HG03571 (cell line): ENCODE results near the gene SLC35E1.
"Not testable (repeated sequence)": the region's sequence is repeated elsewhere in the genome, so short reads cannot be mapped to it uniquely, and the experiment has no call there.

Experiments used
- ATAC-seq: cut with Tn5 transposase; IDR thresholded peaks from one replicate; pipeline ENCODE4 v1.9.1; 2021; ENCODE audit not compliant: unreplicated experiment

Gene SLC35E1

DNA sequence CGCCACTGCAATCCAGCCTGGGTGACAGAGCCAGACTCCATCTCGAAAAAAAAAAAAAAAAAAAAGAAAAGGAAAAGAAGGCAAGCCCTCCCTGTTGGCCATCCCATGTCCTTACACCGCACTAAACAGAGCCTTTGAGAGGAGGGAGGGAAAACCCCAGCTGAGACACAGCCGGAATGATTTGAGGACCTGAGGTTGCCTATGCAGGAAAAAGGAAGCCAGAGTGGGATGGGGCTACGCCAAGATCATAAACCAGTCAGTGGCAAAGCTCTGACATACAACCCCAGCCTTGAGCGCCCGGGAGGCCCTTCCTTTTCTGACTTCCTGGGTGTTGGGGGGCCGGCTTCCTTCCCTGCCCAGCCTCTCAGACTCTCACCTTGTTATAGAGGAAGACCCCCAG lies 17.4 kb downstream of the SLC35E1 start:
- ATAC-seq, result no peak

DNA sequence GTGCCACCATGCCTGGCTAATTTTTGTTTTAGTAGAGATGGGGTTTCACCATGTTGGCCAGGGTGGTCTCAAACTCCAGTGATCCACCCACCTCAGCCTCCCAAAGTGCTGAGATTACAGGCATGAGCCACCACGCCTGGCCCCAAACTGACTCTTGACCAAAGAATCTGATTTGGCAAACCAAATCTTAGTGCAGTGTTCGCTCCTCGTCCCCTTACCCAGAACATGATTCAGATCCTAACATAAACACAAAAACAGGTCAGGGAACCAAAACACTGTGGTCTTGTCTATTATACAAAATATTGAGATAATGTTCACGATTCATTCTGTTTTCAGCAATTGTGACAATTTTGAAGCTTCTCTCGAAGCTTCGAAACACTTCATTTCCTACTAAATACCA lies 20.3 kb downstream of the SLC35E1 start:
- ATAC-seq, result not testable (repeated sequence)

GRCh38 chr19:16548956-16549355 lies 23.3 kb downstream of the SLC35E1 start:
- ATAC-seq, result no peak

GRCh38 chr19:16544473-16545231 lies 27.6 kb downstream of the SLC35E1 start:
- ATAC-seq, result no peak

- not testable (repeated sequence) for ATAC-seq
Measured at GRCh38 chr19:16543734-16544133, 28.5 kb downstream of the SLC35E1 start.

DNA sequence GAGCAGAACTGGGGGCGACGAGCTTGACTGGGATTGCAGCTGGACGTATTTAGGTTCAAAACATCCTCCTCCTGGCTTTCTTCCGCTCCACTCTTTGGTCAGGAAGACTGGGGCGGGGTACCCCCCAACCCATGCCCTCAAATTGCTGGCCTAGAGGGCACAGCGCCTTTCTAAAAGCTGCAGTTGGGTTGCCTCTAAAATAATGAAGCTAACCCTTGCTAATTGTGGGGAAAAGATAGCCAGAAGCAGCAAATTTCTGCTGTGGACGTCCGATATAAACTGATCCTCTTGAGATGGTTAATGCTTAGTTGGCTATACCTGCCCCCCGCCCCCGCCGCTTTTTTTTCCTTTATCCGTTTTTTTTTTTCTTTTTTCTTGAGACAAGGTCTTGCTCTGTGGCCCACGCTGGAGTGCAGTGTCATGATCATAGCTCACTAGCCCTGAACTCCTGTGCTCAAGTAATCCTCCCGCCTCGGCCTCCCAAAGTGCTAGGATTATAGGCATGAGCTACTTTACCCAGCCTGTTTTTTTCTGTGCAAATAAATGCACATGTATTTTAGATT lies 29.2 kb downstream of the SLC35E1 start:
- ATAC-seq, result no peak

DNA sequence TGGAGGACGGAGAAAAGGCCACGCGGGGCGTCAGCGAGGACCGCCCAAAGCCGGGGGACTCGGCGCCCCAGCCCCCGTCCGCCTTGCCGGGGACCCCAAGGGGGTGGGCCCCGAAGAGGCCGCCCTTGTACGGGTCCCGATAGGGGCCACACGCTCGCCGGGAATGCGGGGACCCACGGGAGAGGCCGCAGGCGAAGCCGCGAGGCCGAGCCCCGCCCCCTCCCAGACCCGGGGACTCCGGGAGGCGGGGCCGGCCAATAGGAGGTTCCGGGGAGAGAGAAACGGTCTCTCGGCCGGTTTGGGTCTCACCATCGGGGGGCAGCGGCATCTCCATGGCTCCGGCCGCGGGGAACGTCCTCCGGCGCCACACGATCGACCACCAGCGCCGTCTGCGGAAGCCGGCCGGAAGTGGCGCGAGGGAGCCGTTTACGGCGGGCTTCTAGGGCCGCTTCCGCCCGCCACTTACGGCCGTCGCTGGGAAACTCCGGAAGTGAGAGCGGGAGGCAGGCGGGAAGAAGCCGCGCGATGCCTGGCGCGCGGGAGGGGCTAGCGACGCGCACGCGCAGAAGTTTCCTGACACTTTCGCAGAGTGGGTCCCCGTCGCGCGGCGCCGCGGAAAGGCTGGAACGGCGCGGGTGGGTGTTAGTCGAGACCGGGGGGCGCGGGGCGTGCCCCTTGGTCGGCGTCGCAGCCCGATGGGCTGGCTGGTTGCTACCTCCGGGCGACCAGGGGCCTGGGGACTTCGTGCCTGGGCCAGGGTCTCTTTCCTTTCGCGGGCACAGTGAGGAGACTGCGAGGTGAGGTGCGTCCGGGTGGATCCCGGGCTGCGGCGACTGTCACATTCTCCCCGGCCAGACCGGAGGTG lies 29.9 kb downstream of the SLC35E1 start, which contains the start of gene CHERP:
CHERP (minus strand) TSS at position 393 of the 865 bp plus-strand sequence; CDS start at position 334, 59 bp downstream.
- peak; percentile 57 for ATAC-seq

DNA sequence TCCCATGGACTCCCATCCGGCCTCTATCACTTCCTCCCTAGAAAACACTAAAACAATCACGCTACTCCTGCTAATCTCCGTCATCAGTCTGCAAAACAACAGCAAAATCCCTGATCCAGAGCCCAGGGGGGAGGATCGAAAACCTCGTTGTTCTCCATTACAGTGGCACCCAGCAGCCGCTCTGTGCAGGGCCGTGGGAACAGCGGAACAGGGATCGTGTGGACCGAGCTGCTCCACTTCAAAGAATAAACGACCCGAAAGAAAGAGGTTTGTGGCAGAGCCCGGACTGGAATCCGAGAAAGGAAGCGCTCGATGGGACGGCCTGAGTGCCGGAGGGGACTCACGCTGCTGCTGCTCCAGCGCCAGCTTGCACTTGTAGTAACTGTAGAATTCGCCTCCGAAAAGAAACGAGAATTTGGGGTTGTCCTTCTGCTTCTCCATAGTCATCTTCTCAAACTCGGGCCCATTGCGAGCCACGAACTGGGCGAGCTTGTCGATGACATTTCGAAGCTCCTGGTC lies 30.6 kb downstream of the SLC35E1 start:
- ATAC-seq, result peak; percentile 8

DNA sequence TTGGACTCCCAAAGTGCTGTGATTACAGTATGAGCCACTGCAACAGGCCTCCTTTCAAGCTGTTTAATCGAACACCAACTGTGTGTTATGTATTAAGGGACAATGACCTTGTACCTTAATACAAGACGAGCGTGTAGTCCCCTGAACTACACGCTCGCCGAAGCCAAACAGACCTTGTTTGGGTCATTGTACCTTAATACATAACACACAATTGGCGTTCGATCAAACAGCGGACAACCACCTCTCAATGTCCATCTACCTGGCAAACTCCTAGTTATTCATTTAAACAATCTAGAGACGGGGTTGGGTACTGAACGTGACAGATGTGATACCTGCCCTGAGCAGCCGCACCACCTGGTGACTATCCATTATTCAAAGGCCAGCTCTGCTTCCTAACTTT lies 31.3 kb downstream of the SLC35E1 start:
- ATAC-seq, result no peak

DNA sequence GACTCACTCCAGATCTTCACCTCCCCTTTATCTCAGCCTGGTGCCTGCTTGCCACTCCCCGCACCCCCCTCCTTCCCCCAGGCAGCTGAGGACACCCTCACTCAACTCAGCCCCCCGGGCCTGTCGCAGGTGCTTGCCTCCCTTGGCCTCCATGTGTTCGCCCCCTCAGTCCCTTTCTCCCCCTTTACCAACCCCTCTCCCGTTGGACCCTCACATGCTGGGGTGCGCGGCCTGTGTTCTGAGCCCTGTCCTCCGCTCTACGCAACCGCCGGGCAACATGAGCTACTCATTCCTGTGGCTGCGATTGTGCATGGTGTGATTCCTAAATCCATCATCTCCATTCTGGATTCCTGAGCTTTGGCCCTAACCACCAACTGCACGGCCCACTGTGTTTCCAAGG lies 35.1 kb downstream of the SLC35E1 start:
- no peak for ATAC-seq

GRCh38 chr19:16536130-16536529 lies 36.1 kb downstream of the SLC35E1 start:
- ATAC-seq, result no peak

DNA sequence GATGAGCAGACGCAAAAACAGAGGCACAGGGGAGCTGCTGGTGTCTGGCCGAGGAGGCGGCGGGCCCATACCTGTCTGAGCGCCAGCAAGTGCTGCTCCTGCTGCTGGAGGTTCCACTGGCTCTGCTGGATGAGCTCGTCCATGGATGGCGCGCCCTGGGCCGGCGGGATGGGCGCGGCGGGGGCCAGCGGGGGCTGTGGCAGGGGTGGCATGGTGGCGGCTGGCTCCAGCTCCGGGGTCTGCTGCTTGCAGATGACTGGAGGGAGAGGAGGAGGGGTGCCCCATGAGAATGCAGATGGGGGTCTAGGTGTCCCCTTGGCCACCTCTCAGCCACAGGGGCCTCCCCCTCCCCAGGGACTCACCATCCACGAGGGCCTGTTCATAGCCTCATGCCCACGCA lies 36.8 kb downstream of the SLC35E1 start:
- no peak for ATAC-seq

- no peak for ATAC-seq
Measured at GRCh38 chr19:16532440-16533234, 39.6 kb downstream of the SLC35E1 start.

DNA sequence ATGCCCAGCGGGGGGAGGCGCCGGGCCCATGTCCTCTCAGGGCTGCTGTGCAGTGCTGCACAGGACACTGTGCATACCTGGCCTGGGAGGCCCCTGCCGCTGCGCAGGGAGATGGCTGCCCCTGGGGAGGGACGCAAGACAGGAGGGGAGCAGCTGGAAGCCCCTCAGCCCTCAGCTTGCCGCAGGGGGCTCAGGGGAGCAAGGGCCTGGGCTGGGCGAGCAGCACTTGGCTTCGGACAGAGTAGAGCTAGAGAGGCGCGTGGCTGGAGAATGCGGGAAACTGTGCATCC lies 40.9 kb downstream of the SLC35E1 start:
- ATAC-seq, result no peak

- ATAC-seq, result no peak
Measured at GRCh38 chr19:16530540-16531379, 41.5 kb downstream of the SLC35E1 start.

DNA sequence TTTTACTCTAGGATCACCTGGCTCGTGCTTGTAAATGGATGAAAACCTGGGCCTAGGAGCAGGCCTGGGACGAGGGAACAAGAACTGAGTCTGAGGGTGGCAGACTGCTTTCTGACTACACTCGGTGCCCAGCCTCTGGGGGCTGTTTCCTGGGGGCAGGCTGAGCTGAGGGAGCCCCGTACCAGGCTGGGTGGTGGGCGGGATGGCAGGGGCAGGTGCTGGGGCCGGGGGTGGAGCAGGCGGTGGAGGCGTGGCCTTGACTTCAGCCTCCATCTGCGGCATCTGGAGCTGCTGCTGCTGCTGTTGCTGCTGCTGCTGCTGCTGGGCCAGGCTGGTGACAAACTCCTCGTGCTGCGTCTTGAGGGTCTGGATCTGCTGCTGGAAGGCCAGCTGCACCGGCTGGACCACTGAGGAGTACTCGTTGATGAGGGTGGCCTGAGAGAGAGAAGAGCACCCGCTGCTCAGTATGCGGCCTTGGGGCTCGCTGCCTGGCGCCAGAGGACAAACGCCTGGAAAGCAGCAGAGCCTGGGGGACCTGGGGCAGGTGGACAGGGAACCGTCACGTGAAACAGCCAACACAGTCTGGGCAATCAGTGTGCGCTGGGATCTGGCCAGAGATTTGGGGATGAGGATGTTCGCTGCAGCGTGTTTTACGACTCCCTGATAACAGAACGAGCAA lies 42.6 kb downstream of the SLC35E1 start:
- ATAC-seq, result no peak

GRCh38 chr19:16527971-16528521 lies 44.2 kb downstream of the SLC35E1 start:
- ATAC-seq, result no peak

GRCh38 chr19:16527334-16527935 lies 44.8 kb downstream of the SLC35E1 start:
- ATAC-seq, result no peak
